Astrocyte of the cerebellum (primary cell): ENCODE measurements around the gene HELLS.

Experiments
- DNase-seq: peaks from one replicate; pipeline ENCODE4 v3.0.0-alpha.2; 2011; ENCODE audit warnings: low read depth
- H3K4me3 ChIP-seq: 2 replicates; pipeline ENCODE4 v1.5.1; 2011; ENCODE audit warnings: mild to moderate bottlenecking, low read depth, low read length, moderate library complexity
- CTCF ChIP-seq: IDR thresholded peaks from 2 replicates; pipeline ENCODE4 v1.5.1; 2012; ENCODE audit warnings: low read length, low read depth, moderate library complexity, mild to moderate bottlenecking; ENCODE audit errors: missing control alignments
- in situ Hi-C: cut with HindIII; loops from 2 replicates; pipeline ENCODE4 v1.10.0; 2017; ENCODE audit warnings: low sequenced_read_pairs

HELLS gene

GRCh38 chr10:94571081-94571480 lies 25.5 kb downstream of the HELLS start:
- DNase-seq = no peak
- in situ Hi-C loops = no loop called here
- TF ChIP-seq CTCF = no peak
- no peak overlapping the region for H3K4me3 ChIP-seq

GRCh38 chr10:94571528-94571927 lies 25.9 kb downstream of the HELLS start:
- H3K4me3 ChIP-seq = no peak overlapping the region
- in situ Hi-C loops = no loop called here
- TF ChIP-seq CTCF = no peak
- DNase-seq = no peak

- in situ Hi-C loops = no loop called here
- no peak overlapping the region for H3K4me3 ChIP-seq
- no peak for TF ChIP-seq CTCF
- no peak for DNase-seq
Observed at GRCh38 chr10:94578790-94579189, 33.2 kb downstream of the HELLS start.

GRCh38 chr10:94583124-94583523 lies 37.5 kb downstream of the HELLS start:
- in situ Hi-C loops = no loop called here
- DNase-seq = no peak
- no peak for TF ChIP-seq CTCF
- H3K4me3 ChIP-seq = no peak overlapping the region

GRCh38 chr10:94591461-94592205 lies 46.0 kb downstream of the HELLS start:
- no peak for DNase-seq
- H3K4me3 ChIP-seq = no peak overlapping the region
- no peak for TF ChIP-seq CTCF
- in situ Hi-C loops = no loop called here

- in situ Hi-C loops = no loop called here
- H3K4me3 ChIP-seq = no peak overlapping the region
- DNase-seq = no peak
- no peak for TF ChIP-seq CTCF
Observed at GRCh38 chr10:94602729-94603515, 57.3 kb downstream of the HELLS start.
